GM19372 (cell line): Measurements from ENCODE around the gene SMC1A.

Source experiments
- ATAC-seq: cut with Tn5 transposase; IDR thresholded peaks from one replicate; pipeline ENCODE4 v1.9.1; 2021; ENCODE audit warnings: mild to moderate bottlenecking, low read depth, moderate library complexity; ENCODE audit not compliant: unreplicated experiment

The SMC1A gene

DNA sequence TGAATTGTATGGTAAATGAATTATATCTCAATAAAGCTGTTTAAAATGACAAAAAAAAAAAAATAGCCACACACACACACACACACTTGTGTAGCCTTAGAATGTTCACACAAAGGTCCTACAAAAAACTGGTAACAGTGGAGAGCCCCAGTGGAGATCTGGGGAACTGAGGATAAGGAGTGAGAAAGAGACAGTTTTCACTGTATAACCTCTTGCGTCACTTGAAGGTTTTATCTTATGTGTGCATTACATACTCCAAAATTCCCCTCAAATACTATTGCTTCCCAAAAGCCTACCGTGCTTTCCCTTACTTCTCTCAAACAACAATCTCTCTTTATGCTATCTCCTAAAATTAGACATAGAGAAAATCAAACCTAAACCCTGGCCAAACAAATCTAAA is 67.8 kb downstream of the SMC1A start:
- no peak for ATAC-seq

DNA sequence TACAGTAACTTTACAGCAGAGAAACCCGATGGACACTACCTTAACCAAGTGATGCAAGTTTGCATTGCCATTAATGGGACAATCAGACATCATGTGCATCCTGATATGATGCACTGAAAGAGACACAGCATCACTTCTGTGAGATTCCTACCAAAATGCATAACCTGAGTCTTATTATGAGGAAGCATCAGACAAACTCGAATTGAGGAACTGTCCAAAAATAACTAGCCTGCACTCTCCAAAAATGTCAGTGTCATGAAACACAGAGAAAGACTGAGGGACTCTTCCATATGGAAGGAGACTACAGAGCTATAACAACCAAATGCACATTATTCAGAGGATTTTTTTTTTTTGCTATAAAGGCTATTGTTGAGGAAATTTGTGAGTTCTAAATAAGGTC is 74.5 kb downstream of the SMC1A start:
- ATAC-seq: no peak

DNA sequence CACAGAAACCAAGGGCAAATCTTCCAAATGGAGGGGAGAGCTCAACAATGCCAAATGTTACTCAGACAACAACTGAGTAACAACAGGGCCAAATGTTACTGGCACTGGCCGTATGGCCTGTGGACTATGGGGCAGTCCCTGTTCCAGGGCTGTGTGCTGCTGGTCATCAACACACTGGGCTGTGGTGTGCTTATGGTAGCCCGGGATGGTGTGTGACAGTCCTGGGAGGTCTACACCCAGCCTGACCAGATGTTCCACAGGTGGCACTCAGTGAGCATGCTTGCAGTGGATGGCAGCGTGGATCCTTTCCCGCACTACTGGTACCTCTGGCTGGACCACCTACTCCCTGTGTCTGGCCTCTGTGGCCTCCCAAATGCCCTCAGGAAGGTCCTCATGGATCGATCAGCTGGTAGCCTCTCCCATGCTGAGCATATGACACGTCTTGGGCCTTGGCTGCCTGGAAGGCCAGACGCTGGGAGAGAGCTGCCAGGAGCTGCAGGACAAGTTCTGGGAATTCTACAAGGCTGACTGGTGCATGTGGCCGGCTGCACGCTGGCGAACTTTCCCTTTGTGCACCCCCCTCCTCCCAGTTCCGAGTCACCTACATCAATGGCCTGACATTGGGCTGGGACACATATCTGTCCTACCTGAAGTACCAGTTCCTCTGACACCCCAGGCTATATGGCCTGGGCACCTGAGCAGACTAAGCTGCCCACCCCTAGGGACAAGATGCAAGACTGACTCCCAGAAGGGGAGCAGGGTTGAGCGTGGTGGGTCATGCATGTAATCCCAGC is 81.4 kb downstream of the SMC1A start:
- no peak for ATAC-seq

GRCh38 chrX:53337101-53337500 is 85.4 kb downstream of the SMC1A start:
- no peak for ATAC-seq

DNA sequence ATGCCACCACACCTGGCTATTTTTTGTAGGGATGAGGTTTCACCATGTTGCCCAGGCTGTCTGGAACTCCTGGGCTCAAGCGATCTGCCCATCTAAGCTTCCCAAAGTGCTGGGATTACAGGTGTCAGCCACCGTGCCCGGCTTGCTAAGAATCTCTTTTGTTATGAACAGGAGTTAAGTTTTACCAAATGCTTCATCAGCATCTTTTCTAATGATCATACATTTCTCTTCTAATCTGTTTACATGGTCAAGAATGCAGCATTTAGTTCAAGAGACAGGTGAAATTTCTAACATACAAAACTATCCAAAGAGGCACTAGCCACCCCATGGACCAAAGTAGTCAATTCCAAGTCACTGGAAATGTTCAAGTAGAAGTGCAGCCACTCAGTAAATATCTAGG is 88.6 kb downstream of the SMC1A start:
- ATAC-seq: no peak

DNA sequence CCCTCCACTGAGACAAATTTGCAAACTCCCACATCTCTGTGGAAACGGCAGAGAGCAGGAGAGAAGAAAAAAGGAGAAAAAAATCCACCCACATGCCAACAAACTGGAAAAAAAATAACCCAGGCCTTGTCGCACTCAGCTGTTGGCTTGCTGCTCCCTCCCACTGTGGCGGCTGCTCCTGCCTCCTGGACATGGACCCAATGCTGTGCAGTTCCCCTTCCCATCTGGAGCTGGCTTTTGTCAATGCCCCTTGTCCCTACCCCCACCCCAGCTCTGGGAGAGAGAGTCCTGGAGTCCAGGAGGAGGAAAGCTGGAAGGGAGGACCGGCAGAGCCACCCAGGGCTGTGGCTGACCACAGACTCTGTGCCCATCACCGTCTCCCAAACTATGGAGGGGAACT is 90.2 kb downstream of the SMC1A start:
- no peak for ATAC-seq

- ATAC-seq: no peak
These were observed 92.1 kb downstream of the SMC1A start for GRCh38 chrX:53330331-53330730.

GRCh38 chrX:53324803-53325202 is 97.7 kb downstream of the SMC1A start:
- ATAC-seq: no peak
